GM19438 (cell line): ENCODE results near the gene PARVB.

ENCODE experiments used
- ATAC-seq: cut with Tn5 transposase; IDR thresholded peaks from one replicate; pipeline ENCODE4 v1.9.1; 2021; ENCODE audit warnings: low read depth; ENCODE audit not compliant: unreplicated experiment

PARVB gene

DNA sequence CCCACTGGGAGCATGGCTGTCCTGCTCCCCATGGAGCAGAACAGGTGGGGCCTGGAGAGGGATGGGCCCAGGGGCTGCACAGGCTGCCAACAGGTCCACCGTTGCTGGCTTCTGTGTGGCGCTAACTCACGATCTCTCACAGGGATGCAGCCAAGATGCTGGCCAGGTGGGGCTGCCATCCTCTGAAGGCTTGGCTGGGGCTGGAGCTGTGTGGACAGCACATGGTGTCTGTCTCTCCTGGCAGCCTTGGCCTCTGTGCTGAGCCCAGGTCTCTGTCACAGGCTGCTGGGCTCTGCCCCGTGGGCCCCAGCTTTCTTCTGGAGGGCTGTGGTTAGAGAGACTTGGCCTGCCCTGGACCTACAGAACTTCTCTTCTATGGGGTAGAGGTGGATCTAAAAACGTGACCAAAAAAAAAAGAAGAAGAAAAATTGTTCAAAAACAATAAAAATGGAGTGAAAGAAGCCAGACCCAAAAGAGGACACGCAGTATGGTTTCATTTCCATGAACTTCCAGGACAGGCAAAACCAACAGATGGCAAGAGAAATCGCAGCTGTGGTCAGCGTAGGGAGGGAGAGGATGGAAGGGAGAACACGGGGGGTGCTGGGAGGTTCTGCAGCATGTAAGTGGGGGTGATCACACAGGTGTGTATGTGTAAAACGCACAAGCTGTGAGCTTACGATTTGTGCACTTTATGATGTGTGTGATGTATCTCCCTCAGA is 168.9 kb downstream of the PARVB start:
- no peak for ATAC-seq

DNA sequence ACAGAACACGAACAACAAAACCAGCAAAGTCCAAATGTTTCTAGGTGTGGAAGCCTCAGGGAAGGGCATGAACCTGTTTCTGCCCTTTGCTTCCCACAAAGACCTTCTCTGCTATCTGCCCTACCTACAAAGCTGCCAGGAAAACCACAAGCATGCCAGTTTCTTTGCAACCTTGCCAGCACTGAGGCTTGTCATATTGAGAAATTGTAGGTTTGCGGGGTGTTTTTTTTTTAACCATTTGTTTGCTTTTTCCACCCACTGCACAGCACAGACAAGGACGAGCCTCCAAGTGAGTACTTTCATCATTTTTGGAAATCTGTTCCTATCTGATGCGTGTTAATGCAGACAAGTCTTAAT is 169.4 kb downstream of the PARVB start:
- ATAC-seq: no peak

DNA sequence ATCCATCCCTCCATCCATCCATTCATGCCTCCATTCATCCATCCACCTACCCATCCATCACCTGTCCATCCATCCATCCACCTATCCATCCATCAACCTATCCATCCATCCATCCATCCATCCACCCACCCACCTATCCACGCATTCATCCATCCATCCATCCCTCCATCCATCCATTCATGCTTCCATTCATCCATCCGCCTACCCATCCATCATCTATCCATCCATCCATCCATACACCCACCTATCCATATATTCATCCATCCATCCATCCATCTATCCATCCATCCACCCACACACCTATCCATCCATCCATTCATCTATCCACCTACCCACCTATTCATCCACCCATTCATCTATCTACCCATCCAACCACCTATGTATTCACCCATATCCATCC is 170.5 kb downstream of the PARVB start:
- ATAC-seq: no peak

DNA sequence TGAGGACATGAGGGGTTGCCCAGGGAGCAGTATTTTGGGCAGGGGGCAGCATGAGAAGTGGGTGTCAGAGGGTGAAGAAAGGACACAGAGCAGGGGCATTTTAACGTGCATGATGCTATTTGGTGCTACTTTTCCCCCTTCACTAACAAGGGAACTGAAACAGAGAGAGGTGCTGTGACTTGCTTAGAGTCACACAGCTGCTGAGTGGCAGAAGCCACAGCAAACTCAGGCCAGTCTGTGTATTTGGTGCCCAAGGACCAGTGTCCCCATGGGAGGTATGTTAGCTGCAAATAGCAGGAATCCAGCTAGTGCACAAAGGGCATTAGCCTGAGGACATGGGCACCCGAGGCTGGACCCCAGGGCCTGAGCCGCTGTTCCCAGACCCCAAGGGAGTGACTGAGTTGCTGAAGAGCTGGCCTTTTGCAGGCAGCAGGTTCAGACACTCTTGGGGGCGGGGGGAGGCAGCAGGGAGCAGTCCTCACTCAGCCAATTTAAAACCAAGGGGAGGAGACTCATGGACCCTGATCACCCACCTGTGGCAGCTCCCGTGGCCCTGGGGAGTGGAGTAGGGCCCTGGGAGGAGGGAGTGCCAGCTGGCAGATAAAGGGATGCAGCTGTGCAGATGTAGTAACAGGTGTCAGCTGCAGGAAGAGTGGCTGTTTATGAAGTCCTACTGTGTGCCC is 171.2 kb downstream of the PARVB start:
- ATAC-seq: no peak

DNA sequence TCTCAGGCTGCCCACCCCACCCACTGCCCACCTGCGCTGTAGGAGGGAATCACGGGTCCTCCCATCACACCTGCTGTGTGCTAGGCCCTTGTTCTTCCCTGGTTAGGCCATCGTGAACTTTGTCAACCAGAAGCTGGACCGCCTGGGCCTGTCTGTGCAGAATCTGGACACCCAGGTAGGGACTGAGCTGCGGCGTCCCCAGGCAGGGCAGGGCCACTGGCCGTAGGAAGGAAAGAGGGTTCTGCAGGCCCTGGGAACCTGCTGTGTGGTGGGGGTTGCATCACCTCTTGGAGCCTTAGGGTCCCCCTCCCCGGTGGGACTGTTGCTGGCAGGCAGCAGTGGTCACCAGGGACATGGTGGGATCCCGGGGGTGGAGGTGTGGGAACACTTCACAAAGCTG is 172.1 kb downstream of the PARVB start:
- ATAC-seq: no peak

DNA sequence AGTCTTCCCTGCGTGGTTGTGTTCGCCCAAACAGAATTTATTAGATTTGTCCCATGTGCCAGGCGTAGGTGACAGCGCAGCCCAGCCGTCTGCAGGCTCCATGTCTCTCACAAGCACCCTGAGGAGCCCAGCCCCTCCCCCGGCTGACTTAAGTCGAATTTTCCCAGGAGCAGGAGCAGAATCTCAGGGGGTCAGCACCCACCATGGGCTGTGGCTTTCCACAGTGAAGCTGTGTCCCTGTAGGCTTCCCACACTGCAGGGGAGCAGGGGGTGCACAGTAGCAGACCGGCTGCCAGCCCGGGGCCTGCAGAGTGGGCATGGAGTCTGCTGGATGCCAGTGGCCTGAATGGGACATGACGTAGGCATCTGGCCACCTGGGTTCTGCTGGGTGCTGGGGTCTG is 172.6 kb downstream of the PARVB start:
- no peak for ATAC-seq

DNA sequence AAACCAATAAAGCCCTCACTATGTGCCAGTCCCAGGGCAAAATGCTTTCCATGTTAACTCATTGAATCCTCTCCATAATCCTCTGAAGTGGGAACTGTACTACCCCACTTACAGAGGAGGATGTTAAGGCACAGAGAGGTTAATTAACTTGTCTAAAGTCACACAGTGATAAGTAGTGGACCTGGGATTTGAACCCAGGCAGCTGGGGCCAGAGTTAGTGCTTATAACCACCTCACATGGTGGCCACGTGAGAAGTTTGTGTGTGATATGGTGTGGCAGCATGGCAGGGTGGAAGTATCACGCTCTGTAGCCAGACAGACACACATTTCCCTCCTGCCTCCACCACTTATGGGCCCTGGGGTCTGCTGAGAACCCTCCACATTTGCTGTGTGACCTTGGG is 173.2 kb downstream of the PARVB start:
- ATAC-seq: no peak

DNA sequence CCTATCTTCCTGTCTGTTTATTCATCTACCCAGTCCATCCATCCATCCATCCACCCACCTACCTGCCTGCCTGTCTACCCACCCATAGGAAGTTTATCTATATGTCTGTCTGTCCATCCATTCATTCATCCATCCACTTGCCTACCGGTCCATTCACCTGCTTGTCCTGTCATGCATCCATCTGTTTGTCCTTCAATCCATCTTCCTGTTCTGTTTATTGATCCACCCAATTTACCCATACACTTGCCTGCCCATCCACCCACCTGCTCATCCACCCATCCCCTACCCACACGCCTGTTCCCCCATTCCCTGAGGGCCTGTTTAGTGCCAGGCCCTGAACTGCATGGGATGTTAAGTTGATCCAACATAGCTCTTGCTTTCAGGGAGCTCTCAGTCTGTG is 175.1 kb downstream of the PARVB start:
- ATAC-seq: no peak

DNA sequence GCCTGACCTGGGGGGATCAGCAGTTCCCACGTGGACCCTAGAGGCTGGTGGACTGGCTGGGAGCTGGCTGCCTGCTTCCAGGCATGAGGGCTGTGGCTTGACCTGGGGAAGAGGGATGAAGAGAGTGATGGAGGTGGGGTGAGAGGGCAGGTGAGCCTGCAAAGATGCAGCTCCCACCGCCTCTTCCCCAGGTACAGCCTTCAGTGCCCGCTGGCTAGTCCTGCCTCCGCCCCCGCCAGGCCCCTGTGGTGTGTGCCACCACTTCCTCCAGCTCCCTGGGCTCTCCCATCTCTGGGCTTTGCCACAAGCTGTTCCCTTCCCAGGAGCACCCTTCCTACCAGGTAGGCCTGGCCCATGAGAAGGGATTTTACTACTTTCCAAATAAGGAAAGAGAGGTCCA is 175.8 kb downstream of the PARVB start:
- ATAC-seq: no peak

DNA sequence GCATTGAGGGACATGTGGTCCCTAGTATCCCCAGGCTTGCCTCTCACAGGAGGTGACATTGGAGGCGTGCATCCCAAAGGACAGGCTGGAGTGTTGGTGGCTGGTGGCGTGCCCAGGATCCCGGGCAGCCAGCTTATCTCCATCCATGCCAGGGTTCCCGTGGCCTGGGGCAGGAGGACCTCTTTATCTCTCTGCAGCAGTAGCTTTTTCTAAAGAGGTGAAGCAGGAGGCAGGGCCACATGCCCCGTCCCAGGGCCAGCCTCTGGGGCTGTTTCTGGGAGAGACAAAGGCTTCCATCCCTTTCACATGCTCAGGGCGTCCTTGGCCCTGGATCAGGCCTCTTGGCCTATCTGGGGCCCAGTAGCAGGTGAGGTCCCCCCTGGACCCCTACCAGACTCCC is 176.3 kb downstream of the PARVB start:
- ATAC-seq: no peak

DNA sequence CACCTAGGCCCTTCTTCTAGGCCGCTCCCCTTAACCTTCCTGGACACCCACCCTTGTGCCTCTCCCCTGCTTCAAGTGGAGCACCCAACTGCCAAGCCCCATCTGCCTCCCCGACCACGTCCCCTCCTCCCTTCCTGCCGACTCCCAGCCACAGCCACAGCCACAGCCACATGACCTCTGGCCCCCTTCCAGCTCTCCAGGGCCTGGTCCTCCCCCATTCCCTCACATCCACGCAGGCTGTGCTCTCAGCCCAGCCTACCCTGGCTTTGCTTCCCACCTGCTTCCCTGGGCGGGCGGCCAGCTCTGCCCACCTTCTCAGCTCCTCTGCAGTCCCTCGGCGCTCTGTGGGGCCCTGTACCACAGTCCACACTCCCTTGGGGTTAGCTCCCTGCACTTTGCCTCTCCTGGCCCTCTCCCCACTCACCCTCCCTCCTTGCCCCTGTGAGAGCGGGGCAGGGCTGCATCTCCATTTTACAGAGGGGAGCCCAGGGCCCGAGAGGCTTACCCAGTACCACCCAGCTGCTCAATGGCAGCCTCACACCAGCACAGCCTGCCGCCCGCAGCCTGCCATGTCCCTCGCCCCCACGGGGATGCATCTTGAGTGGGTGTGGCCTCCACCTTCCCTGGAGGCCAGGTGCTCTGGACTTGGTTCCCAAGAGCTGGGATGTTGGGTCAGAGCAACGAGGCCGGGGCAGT is 176.9 kb downstream of the PARVB start:
- ATAC-seq: no peak

DNA sequence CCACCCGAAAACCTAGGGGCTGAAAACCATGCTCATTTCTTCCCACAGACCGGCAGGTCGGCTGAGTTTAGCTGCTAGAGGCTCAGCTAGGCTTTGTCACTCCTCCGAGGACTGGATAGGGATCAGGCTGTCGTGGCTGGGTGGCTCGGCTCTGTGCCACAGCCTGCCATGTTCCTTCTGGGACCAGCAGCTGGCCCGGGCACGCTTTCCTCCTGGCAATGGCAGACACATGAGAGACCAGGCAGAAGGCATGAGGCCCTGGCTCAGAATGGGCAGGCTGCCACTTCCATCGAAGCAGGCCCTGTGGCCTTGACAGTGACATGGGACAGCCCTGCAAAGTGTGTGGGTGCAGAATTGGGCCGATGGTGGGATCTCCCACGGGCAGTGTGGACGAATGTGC is 177.6 kb downstream of the PARVB start:
- no peak for ATAC-seq

DNA sequence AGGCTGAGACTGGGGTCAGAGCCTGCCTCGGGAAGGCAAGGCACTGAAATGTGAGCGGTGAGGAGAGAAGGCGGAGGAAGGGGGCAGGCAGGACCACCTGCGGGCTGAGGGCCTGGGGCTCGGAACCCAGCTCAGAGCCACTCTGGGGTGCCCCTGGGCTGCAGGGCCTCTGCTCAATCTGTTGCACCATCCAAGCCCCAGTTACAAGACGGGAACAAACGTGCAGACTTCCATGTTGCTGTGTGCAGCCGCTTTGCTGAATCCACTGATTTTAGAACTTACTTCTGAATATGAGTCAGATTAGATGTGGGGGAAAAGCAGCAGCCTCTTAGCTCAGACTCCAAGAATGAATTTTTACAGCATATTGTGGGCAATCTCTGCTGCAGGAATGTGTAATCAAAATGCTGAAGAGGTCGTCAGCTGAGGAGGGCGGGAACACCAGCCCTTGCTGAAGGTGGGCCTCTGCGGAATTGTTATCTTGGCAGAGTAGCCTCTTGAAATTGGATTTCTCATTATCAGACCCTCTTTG is 178.2 kb downstream of the PARVB start:
- ATAC-seq: no peak

DNA sequence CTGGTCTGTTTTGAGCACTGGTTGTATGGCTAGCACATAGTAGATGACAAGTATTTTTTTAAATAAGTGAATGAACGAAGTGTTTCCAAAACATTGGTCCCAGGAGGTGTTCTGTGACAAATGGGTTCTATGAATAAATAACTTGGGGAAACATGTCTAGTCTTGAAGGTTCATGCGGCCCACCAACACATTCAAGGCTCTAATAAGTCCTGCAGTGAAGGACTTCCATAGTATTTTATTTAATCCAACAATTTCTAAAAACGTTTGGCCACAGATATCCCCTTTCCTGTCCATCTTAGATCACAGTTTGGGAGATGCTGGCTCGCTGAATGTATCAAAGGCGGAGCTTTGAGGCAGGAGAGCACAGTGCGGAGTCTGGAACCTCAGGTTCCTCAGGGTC is 179.1 kb downstream of the PARVB start:
- ATAC-seq: no peak

DNA sequence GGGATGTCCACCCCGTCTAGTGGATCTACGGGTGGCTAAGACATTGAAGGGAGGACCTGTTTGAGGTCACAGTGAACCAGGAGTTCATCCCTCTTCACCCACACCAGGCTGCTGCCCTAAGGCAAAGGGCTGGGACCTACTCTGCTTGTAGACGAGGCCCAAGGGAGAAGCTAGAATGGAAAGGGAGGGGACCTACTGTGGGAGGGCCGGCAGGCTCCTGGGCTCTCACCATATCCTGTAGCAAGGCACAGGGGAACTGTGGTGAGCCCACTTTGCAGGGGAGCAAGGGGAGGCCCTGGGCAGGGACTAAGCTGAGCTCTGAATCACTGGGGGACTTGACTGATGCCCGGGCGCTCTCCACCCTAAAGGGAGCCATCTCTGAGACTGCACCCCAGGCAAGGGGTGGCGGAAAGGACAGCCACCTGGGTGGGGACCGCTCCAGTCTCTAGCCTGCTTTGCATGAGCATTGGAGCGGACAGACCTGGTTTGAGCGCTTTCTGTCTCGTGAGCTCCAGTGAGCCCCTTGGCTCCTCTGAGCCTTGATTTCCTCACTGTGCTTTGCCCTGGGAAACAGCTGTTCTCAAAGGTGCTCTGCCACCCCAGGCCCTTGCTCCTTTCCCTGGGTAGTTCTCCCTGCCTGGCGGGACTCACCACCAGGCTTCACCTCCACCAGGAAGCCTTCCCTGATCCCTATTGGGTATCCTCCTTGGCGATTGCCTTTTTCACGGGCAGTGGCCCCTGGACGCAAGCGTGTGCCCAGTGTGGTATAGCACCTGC is 180.8 kb downstream of the PARVB start:
- no peak for ATAC-seq

DNA sequence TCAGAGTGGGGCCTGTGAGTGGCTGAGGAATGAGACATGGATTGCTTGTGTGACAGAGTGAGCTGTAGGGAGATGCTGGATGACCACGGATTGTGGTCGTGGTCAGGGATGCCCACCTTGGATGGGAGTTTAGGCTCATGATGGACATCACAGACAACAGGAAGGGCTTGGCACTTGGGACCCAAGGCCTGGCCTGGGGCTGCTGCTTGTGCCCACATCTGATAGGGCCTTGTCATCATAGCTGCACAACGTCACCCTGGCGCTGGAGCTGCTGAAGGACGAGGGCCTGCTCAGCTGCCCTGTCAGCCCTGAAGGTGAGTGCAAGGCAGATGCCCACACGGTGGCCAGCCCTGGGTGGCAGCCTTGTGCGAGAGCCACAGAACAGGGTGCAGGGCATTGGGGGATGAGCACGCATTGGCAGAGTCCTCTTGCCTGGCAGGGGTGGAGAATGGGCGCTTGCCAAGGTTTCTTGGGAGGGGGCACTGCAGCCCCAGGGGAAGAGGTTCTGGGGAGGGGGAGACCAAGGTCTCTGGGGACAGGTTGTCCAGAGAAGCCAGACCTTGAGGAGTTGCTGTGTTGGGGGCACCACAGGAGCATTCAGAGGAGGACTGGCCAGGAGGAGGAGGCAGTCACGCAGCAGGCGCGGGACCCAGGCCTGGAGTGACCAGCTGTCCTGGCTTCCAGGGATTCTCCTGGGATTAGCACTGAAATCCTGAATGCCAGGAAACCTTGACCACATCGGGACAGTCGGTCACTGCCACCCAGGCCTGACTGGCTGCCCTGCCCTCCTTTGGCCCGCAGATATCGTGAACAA is 181.6 kb downstream of the PARVB start:
- ATAC-seq: no peak

DNA sequence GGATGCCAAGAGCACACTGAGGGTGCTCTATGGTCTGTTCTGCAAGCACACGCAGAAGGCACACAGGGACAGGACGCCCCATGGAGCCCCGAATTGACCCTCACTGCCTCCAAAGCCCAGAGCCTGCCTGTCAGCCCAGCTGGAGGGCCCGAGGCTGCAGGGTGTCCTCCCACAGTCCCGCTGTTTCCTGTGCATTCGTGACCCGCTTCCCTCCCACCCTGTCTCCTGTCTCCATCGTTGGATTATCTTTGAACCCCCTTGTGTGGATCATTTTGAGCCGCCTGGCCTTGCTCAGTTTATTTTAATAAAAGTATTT is 182.2 kb downstream of the PARVB start:
- no peak for ATAC-seq

DNA sequence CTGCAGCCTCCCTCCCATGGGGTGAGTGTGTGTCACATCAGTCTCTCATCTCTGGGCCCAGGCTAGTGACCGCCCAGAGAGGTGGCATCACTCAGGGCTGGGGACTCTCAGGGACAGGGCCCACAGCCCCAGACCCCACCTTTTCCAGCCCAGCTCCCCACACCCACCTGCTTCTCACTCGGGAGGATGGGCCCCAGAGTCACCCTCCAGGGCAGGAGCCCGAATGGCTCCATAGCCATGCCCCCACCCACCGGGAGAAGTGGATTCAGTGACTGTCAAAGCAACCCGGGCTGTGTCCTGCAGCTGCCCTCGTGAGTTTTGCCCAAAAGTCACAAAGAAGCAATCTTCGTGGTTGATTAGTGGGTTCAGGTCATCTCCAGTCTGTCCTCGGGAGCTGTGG is 182.6 kb downstream of the PARVB start:
- no peak for ATAC-seq

DNA sequence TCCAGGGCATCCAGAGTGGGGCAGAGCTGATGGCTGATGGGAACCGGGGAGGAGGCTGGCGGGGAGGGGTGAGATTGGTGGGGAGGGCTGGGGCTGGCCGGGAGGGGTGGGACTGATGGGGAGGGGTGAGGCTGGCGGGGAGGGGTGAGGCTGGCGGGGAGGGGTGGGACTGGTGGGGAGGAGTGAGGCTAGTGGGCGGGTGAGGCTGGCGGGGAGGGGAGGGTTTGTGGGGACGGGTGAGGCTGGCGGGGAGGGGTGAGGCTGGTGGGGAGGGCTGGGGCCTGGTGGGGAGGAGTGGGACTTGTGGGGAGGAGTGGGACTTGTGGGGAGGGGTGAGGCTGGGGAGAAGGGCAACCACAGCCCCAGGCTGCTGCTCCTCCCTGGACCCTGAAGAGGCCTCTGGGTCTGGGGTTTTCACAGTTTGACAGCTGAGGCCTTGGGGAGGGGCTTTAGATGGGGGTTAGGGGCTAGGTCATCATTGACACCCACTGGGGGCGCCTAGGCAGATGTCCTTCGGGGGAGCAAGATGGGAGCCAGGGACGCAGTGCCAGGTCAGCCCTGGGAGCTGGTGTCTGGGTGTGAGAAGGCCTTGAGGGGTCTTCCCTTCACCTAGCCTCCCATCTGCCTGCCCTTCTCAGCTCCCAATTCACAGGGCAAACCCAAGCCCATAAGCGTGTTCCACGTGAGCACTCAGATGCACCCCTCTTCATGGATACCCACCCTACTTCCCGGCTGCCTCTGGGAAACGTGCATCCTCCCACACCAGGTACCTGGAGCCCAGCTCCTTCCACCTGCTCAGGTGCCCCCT is 183.3 kb downstream of the PARVB start:
- ATAC-seq: no peak

DNA sequence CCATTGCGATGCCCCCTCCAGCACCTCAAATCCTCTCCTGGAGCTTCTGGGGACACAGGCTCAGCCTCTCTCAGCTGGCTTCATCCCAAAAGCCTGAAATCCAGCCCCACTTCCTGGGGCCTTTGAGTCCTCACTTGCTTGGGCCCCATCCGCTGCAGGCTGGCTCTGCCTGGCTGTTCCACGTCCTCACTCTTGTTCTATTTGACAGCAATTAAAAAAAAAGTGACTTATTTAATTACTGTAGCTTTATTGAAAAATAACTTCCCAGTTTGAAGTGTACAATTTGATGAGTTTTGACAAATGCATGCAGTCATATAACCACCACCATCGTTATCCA is 183.8 kb downstream of the PARVB start:
- ATAC-seq: no peak
